GM13976 (cell line): ENCODE data around the gene SNX24.

Experiments used
- DNase-seq: peaks from one replicate; pipeline ENCODE4 v3.0.0; 2012; ENCODE audit warnings: low spot score
- in situ Hi-C: fragments of 300-500 bp; cut with MboI; formaldehyde crosslinking; loops from one replicate; pipeline ENCODE4 v1.12.0; 2022; ENCODE audit warnings: low sequenced_read_pairs, mixed read lengths, inconsistent platforms; ENCODE audit not compliant: unreplicated experiment
- TF ChIP-seq, protein P1 (sequence below): IDR thresholded peaks from 2 replicates; pipeline ENCODE4 v1.5.1; 2012; ENCODE audit warnings: borderline replicate concordance, mild to moderate bottlenecking; ENCODE audit not compliant: insufficient read depth; ENCODE audit errors: extremely low read depth, missing control alignments, control extremely low read depth

The SNX24 gene

DNA sequence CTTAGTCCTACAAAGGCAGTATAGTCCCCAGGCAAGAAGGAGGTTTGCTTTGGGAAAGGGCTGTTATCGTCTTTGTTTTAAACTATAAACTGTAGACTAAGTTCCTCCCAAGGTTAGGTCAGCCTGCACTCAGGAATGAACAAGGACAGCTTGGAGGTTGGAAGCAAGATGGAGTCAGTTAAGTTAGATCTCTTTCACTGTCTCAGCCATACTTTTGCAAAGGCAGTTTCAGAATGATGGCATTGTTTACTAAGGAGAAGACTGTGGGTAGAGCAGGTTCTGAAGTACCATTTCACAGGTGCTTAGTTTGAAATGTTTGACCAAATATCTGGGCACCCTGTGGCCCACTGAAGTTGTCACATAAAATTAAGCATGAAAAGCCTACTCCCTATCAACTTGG, 19.4 kb downstream of the SNX24 start:
- in situ Hi-C loops: no loop called here

DNA sequence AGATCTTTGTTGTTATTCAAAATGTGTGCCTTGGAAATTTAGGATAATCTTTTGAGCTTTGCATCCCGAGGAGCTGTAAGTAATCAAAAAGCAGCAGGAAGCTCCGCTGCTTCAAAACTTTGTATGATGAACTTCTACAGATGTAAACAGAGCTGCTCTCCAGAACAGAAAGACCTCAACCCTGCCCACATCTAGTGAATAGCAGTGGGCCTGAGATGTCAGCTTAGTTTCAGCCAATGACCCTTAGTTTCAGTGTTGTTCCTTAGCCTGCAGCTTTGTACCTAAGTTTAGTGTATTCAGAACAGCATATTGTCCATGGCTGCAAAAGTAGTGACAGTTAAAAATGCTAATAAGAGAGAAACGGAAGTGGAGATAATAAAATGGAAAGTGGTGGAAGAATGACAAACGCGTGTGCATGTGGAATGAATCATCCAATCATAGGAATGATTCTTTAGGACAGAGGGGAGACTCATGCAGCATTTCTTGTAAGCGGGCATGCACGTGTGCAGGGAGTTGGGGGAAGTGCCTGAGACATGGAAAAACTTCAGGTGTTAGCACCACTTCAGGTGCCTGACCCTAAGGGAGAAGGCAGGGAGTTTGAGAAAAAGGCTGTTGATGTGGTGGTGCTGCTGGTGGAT, 24.9 kb downstream of the SNX24 start:
- in situ Hi-C loops: no loop called here
- no peak for DNase-seq

More for the DNA sequence above, 19.4 kb downstream of the SNX24 start:
- TF ChIP-seq, protein P1, sequence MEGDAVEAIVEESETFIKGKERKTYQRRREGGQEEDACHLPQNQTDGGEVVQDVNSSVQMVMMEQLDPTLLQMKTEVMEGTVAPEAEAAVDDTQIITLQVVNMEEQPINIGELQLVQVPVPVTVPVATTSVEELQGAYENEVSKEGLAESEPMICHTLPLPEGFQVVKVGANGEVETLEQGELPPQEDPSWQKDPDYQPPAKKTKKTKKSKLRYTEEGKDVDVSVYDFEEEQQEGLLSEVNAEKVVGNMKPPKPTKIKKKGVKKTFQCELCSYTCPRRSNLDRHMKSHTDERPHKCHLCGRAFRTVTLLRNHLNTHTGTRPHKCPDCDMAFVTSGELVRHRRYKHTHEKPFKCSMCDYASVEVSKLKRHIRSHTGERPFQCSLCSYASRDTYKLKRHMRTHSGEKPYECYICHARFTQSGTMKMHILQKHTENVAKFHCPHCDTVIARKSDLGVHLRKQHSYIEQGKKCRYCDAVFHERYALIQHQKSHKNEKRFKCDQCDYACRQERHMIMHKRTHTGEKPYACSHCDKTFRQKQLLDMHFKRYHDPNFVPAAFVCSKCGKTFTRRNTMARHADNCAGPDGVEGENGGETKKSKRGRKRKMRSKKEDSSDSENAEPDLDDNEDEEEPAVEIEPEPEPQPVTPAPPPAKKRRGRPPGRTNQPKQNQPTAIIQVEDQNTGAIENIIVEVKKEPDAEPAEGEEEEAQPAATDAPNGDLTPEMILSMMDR: no peak
- no peak for DNase-seq

DNA sequence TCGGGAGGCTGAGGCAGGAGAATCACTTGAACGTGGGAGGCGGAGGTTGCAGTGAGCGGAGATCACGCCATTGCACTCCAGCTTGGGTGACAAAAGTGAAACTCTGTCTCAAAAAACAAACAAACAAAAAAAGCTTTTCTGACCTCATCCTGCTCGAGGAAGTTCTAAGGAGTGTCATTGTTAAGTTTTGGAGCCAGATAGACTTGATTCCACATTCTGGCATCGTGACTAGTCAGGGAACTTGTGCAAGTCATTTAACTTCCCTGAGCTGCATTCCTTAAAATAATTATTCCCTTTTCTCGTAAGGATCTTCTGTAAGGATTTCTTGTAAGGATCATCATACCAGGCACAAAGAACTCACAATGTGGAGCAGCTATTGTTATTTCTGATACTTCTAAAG, 26.2 kb downstream of the SNX24 start:
- no peak for DNase-seq
- in situ Hi-C loops: no loop called here
- TF ChIP-seq, protein P1: no peak

More for the DNA sequence above, 24.9 kb downstream of the SNX24 start:
- TF ChIP-seq, protein P1: no peak

DNA sequence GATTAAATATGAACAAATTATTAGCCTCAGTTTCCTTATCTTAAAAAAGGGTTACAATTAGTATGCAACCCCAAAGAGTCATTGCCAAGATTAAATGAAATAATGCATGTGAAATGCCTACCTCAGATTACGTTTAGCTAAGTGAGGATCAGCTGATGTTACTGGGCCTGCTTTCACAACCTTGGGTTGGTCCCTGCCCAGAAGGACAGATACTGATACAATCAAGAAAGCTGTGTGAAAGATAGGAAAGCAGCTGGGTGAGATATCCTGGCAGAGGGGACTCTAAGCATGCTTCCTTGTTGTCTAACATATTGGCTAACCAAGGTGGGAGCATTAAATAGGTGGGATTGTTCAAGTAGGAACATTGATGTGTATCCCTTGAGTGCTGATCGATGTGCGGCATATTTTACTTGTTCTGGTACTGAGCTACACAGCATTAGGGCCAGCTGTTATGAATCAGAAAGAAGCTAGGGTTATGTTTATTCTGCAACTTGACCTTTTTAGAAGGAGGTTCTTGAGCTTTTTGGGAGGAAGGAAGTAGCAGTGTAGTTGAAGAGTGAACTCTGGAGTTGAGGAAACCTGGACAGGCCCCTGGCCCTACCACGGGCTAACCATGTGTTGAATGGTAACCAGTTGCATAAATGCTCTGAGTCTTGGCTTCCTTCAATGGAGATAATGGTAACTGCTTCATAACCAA, 28.9 kb downstream of the SNX24 start:
- no peak for DNase-seq
- TF ChIP-seq, protein P1: no peak
- in situ Hi-C loops: no loop called here

DNA sequence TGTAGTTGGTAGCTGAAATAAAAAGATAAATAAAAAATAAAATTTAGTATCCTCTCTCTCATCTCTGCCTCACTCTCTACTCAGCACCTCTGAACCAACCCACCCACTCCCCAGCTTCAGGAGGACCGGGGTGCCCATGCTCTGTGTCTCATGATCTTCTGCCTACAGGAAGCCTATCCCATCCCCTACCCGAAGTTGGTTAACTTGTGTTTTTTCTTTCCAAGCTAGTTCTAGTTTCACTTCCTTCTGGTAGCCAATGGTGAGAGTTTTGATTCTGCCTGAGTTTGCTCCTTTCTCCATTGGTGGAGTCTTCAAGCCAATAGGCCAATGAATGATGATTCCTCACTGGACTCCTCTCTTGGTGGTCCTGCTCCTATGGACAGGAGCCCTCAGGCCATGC, 32.1 kb downstream of the SNX24 start:
- DNase-seq: no peak
- in situ Hi-C loops: loop anchor here (25.0 kb wide), 1 partner anchor 365 kb away; no protein-coding TSS in a partner anchor
- TF ChIP-seq, protein P1: no peak

DNA sequence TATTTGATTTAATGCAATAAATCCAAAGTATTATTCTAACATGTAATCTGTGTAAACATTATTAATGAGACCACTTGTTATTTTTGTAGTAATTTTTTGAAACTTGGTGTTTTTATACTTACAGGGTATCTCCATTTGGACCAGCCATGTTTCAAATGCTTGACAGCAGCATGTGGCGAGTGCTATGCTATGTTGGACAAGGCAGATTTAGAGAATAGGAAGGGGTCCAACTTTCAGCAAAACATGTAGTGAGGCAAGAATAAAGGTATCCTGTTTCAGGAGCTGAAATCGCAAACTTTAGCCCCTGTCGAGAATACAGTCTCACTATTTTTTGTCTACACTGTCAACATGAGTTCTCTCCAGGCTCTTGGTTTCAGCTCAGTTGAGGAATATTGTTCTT, 33.7 kb downstream of the SNX24 start:
- TF ChIP-seq, protein P1: no peak
- in situ Hi-C loops: loop anchor here (25.0 kb wide), 1 partner anchor 367 kb away; no protein-coding TSS in a partner anchor

More for the DNA sequence above, 33.7 kb downstream of the SNX24 start:
- no peak for DNase-seq
